ENCODE data around the gene SNRNP40.
A peak's percentile ranks its signal among the peaks of the same experiment; 100 is the strongest.

SNRNP40 gene

DNA sequence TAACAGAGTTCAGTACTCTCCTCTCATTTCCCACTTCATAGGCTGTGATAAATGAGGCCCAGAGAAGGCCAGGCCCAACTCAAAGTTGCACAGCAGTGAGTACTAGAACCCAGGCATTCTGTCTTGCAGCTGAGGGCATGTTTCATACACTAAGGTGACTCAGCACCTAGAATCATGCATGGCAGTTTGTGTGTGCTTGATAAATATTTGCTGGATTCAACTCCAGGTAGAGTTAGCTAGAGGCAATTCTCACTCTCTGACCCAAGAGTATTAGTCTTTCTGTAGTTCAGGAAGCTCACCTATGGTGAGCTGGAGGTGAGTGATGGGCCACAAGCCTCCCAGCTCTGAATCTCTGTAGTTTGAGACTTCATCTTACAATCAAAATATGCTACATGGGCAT lies 67.6 kb downstream of the SNRNP40 start:
- DNase-seq = no peak

DNA sequence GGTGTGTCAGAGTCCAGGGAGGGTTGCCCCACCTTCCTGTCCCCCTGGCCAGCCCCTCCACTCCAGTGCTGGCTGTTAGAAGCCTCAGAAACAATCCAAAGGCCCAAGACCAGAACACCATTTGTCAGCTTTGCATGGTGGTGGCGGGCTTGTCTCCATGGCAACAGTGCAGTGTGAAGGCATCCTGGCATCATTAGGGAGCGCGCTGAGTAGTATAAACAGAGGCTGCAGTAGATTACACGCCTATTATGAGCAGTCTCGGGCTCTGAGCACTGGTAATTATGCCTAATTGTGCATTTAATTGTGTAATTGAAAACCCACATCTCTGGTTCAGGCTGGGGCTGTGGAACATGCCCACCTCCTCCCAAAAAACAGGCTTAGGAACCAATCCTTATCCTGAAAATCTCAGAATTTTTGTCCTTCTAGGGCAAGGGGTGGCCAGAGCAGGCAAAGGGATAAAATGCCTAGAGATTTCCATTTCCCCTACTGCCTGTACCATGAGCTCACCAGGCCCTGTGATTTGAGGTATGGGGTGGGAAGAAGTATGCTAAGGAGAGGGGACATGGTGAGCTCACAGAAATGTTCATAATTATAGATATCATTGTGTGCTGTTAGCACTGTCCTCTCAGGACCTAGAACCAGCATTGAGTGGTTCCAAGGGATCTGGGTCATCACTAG lies 68.6 kb downstream of the SNRNP40 start:
- peak; percentile 85 for DNase-seq

DNA sequence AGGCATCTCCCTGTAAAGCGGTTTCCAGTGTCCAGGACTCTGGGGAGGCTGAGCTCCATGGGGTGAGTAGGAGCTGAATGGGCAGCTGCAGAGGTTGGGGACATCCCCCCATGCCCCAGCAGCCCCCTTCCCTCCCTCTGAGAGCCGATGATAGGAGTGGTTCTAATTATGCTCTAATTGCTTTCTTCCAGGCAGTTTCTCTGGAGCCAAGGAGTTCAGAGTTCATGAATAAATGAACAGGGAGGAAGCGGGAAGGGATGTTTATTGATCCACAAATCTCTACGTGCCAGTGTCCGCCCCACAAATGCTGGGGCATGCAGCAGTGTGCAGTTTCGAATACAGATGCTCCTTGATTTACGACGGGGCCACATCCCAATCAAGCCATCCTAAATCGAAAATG lies 72.5 kb downstream of the SNRNP40 start:
- DNase-seq = peak; percentile 71

DNA sequence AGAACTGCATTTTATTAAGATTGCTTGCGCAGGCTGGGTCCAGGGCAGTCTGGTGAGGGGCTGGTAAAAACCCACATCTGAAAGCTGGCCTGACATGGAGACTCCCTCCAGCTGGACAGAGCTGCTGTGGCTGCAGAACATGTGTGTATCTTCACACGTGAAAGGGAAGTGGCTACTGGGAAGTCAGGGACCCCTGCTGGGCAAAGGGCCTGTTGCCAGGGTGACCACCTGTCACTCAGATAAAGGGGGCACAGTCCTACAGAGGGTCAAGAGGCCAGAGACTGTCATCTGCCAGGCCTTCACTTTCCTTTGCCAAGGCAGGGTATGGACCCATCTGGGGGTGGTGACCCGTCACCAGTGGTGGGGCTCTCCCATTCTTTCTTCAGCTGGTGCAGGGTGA lies 74.4 kb downstream of the SNRNP40 start:
- peak; percentile 51 for DNase-seq

DNA sequence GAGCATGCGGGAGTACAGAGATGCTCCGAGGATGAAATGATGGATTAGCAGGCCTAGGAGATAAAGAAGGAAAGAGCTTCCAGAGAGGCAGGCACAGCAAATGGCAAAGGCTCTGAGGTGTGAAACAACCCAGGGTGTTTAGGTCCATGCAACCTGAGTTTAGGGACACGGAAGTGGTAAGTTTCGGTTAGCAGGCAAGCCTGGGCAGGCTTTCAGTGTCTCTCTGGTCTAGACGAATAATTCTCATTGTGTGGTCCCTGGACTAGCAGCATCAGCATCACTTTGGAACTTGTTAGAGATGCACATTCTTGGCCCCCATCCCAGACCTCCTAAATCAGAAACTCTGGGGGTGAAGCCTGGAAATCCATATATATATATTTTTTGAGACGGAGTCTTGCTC lies 75.5 kb downstream of the SNRNP40 start:
- no peak for DNase-seq

DNA sequence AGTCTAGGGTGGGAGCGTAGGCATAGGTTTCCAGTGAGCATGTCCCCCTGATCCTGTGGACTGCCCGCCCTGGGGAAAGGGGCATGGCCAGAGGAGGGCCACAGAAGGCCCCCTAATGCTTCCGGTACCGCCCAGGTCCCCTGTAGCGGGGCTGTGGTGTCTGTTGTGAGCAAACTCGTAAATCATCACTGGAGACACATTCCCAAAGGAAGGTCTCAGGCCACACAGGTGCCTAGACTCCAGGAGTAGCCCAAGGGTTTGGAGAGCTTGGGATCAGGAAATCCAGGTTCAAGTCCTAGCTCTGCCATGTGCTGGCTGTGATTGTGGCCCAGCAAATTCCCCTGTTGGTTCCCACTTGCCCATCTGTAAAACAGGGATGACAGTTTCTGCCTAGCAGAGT lies 77.1 kb downstream of the SNRNP40 start:
- no peak for DNase-seq

DNA sequence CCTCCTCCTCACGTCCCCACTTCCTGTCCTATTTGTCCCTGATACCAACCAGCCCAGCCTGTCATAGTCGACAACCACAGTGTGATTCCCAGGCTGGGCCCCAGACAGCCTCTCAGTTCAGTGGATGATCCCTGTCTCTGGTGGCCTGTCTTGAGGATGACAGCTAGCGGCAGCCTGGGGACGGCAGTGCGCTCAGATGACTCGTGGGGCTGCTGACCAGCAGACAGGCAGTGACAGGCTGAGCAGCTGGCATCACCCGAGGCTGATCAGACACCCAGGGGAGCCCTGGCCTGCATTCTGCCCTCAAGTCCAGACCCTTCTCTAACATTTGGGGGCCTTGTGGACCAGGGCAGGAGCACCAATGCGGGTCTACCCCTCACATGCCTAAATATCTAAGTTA lies 77.9 kb downstream of the SNRNP40 start:
- DNase-seq = peak; percentile 68

DNA sequence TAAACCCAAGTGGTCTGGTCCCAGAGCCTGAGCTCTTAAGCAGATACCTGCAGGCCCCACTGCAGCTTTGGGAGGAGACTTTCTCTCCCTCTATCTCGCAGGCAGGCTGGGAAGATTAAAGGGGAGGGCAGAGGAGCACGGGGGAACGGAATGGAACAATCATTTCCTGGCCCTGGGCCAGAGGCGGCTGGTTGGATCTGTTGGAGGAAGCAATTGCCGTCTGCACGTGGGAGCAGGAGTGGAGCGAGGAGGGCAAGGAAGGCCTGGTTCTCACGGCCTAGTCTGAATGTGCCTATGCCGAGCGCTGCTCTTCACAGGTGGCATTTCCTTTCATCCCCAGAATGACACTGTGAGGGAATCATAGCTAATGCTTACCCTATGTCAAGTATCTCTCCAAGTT lies 80.6 kb downstream of the SNRNP40 start:
- DNase-seq = peak; percentile 75

DNA sequence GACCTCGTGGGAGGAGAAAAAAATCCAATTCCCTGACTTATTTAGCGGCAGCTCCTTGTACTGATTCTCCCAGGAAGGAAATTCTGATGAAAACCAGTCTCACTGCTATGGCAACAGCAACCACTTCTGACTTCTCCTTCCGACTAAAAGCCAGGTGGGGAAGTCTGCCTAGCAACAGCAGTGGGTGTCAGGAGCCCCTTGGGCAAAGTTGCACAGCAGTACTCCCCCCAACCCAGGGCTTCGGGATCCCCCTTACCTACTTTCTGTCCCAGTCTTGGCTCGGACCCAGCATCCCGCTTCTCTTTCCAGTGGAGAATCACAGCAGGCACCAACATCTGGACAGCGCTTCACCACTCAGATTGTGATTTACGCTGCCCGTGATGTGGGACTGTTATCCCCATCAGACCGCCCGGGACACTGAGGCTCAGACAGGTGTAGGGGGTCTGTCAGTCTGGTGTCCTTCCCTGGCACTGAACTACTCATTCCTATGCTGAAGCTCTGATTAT lies 81.5 kb downstream of the SNRNP40 start:
- DNase-seq = no peak

DNA sequence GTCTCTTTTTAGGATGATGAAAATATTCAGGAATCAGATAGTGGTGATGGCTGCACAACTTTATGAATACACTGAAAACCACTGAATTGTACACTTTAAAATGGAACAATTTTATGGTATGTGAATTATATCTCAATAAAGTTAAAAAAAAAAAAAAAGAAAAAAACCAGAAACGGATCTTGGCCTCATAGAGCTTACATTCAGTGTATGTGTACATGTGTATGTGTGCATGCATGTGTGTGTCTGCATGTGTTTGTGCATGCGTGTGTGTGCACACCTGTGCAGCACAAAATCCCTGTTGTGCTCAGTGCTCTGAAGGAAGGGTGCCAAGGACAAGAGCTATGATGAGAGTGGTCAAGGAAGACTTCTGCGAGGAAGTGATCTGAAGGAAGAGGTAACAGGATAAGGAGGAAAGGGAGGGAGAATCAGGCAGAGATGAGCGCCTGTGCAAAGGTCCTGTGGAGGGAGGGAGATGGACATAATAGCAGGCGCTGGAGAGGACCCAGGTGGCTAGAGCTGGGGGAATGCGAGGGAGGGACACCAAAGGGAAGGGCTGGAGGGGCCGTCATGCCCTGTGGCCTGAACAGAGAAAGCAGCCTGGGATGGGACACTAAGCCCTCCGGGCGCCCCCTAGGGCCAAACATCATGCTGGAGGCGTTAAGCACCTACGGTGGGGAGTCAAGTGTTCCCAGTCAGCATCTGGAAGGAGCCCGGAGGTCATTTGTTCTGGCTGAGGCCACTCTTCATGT lies 82.1 kb downstream of the SNRNP40 start:
- DNase-seq = no peak
